Activated B cell treated with CpG ODN at 0.5 μM for 24 hours (primary cell): ENCODE data around the gene DPM3. TPM values are rescaled to one million over a fixed set of nuclear protein-coding genes. Genes with fewer than 3 reads are reported as not detected.

ENCODE experiments used
- ATAC-seq: fragments of 200-7000 bp; cut with Tn5 transposase; one replicate; pipeline ENCODE4 v1.10.0; 2021; ENCODE audit warnings: low read depth, mild to moderate bottlenecking, moderate library complexity
- CTCF ChIA-PET: fragments of 350-600 bp; sonication (Branson Sonifier 250); formaldehyde crosslinking; loops from one replicate; lab custom pipeline; 2021; ENCODE audit warnings: antibody characterized with exemption; lab: Charles Lee
- POLR2A ChIA-PET: fragments of 350-600 bp; sonication (Branson Sonifier 250); formaldehyde crosslinking; loops from one replicate; lab custom pipeline; 2021; ENCODE audit warnings: antibody characterized with exemption; lab: Charles Lee
- DNase-seq: peaks from one replicate; pipeline ENCODE4 v3.0.0; 2022
- H3K27ac Mint-ChIP-seq: one replicate; pipeline ENCODE4 v1.8.0; 2020; ENCODE audit warnings: mixed read lengths
- H3K27me3 Mint-ChIP-seq: one replicate; pipeline ENCODE4 v1.8.0; 2021; ENCODE audit warnings: mixed read lengths
- H3K36me3 Mint-ChIP-seq: one replicate; pipeline ENCODE4 v1.8.0; 2021; ENCODE audit warnings: low read depth, mixed read lengths
- H3K4me1 Mint-ChIP-seq: one replicate; pipeline ENCODE4 v1.8.0; 2021; ENCODE audit warnings: mixed read lengths
- H3K4me3 Mint-ChIP-seq: one replicate; pipeline ENCODE4 v1.8.0; 2020; ENCODE audit warnings: mild to moderate bottlenecking, mixed read lengths
- H3K9me3 Mint-ChIP-seq: one replicate; pipeline ENCODE4 v1.8.0; 2020; ENCODE audit warnings: mixed read lengths
- intact Hi-C: fragments of 100-400 bp; cut with micrococcal nuclease; formaldehyde crosslinking; loops from one replicate; pipeline ENCODE4 v1.15.1; 2024
- total RNA-seq: library from RNA; stranded (reverse); gene quantifications from 2 replicates; pipeline ENCODE4 v1.2.3, GENCODE V29; 2022
- TF ChIP-seq, protein P1 (sequence below): fragments of 200-600 bp; IDR thresholded peaks from one replicate; pipeline ENCODE4 v1.8.0; 2022; ENCODE audit warnings: antibody characterized with exemption, mild to moderate bottlenecking

Gene DPM3
- total RNA-seq, 1 donor from 2014 or later, result 33.2 TPM

DNA sequence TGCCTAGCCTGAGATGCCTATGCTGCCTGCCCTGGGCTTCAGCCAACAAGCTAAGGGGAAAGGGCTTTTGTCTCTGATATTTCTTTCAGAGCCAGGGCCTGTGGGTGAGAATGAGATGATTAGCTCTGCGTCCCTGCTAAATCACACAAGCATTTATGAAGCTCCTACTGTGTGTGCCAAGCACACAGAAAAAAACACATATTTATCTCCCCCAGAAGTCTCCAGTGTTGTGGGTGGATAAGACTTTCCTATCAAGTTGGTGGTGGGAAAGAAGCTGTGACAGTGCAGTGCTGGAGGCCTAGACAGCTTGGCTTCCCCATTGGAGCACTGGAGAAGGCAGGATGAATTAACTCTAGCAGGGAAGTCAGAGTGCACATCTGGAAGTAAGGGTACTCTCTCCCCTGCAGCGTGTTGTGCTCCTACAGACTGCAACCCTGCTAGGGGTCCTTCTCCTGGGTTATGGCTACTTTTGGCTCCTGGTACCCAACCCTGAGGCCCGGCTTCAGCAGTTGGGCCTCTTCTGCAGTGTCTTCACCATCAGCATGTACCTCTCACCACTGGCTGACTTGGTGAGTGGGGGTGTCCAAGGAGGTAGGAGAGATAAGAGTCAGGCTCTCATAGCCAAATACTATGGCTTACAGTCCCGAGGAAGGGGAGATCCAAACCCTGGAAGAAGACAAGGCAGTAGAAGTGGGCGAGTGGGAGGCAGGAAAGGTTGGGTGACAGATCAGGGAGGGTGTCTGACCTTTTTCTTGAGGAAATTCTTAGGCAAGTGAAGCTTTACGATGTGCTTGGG is 3.0 kb downstream of the DPM3 start:
- CTCF ChIA-PET, result interaction anchor here (1.7 to 4.5 kb wide), 2 partner anchors 30 to 35 kb away, joined by 5 to 40 read pairs; partner anchors contain the start of gene KRTCAP2
- Mint-ChIP-seq H3K27me3 (no peaks in the 10 kb centered on the region), H3K4me3 (peak overlapping the region; percentile 96), H3K4me1 (peaks cover 47% of the 10 kb centered on the region), H3K27ac (peak overlapping the region; percentile 99), H3K9me3 (no peaks in the 10 kb centered on the region), H3K36me3 (peaks cover 38% of the 10 kb centered on the region)
- POLR2A ChIA-PET, result interaction anchor here (1.1 to 5.4 kb wide), 5 partner anchors 11 to 591 kb away, joined by 3 to 92 read pairs (median 63); partner anchors contain the start of genes KRTCAP2 and TRIM46
- intact Hi-C loops, result loop anchor here (2.0 kb wide), 2 partner anchors 13 to 53 kb away; no protein-coding TSS in a partner anchor
- TF ChIP-seq, protein P1, sequence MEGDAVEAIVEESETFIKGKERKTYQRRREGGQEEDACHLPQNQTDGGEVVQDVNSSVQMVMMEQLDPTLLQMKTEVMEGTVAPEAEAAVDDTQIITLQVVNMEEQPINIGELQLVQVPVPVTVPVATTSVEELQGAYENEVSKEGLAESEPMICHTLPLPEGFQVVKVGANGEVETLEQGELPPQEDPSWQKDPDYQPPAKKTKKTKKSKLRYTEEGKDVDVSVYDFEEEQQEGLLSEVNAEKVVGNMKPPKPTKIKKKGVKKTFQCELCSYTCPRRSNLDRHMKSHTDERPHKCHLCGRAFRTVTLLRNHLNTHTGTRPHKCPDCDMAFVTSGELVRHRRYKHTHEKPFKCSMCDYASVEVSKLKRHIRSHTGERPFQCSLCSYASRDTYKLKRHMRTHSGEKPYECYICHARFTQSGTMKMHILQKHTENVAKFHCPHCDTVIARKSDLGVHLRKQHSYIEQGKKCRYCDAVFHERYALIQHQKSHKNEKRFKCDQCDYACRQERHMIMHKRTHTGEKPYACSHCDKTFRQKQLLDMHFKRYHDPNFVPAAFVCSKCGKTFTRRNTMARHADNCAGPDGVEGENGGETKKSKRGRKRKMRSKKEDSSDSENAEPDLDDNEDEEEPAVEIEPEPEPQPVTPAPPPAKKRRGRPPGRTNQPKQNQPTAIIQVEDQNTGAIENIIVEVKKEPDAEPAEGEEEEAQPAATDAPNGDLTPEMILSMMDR, result no peak
- DNase-seq (no peak), ATAC-seq (no peak)

DNA sequence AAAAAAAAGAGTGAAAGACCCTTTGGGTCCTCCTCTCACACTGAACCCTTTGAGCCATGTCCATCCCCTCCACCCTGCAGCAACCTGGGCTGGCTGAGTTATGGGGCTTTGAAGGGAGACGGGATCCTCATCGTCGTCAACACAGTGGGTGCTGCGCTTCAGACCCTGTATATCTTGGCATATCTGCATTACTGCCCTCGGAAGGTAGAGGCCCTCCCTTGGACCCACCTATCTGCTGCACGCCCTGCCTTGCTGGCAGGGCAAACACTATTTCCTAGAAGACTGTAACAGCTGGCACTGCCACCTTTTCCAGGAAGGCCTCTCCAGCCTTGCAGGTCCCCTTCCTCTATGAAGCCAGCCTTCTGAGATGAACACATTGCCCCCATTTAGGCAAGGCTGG is 3.6 kb downstream of the DPM3 start:
- DNase-seq, result no peak
- Mint-ChIP-seq H3K4me3 (peak overlapping the region; percentile 96), H3K4me1 (peaks cover 47% of the 10 kb centered on the region), H3K36me3 (peaks cover 38% of the 10 kb centered on the region), H3K27ac (peak overlapping the region; percentile 99), H3K27me3 (no peaks in the 10 kb centered on the region), H3K9me3 (no peaks in the 10 kb centered on the region)
- peak; percentile 0 for ATAC-seq
- TF ChIP-seq, protein P1, result no peak
- ChIA-PET CTCF (interaction anchor here (1.7 to 4.5 kb wide), 2 partner anchors 31 to 36 kb away, joined by 5 to 40 read pairs; partner anchors contain the start of gene KRTCAP2), POLR2A (interaction anchor here (0.9 to 5.4 kb wide), 9 partner anchors 11 to 1169 kb away, joined by 3 to 92 read pairs (median 10); partner anchors contain the start of genes CLK2, CREB3L4, KRTCAP2 and TRIM46)
- intact Hi-C loops, result loop anchor here (2.0 kb wide), 2 partner anchors 14 to 52 kb away; no protein-coding TSS in a partner anchor

DNA sequence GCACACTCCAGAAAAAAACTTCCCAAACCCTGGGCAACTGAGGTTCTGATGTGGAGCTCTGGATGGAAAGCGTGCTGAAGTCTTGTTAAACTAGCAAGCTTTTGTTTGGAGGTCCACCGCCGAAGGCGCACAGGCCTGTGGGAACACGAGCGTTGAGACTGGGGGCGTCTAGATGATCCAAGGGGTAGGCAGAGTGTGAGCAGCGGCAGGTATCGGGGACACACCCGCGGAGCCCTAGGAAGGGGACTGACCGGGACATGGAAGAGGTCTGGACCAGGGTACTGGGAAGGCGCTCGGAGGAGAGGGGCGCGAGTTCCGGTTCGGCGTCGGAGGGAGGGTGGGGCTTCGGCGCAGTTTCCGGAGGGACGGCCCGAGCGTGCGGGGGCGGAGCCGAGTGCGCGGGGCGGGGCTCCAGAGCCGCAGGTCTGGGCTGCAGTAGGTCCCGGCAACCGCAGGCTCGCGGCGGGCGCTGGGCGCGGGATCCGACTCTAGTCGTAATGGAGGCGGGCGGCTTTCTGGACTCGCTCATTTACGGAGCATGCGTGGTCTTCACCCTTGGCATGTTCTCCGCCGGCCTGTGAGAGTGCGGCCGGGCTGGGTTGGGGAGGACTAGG is 4.8 kb downstream of the DPM3 start, which contains the start of gene SLC50A1:
SLC50A1 (plus strand) TSS at position 438 of the 614 bp plus-strand sequence; CDS start at position 498, 60 bp downstream.
- peak; percentile 94 for DNase-seq
- intact Hi-C loops, result loop anchor here (1.0 to 2.0 kb wide), 4 partner anchors 8 to 51 kb away; partner anchors contain the start of gene EFNA1
- ChIA-PET POLR2A (interaction anchor here (0.6 to 5.4 kb wide), 23 partner anchors 8 to 1168 kb away, joined by 3 to 92 read pairs (median 5); partner anchors contain the start of genes CLK2, CREB3L4, EFNA3 and FLAD1), CTCF (interaction anchor here (0.6 to 4.5 kb wide), 10 partner anchors 20 to 74 kb away, joined by 3 to 40 read pairs (median 4); partner anchors contain the start of gene KRTCAP2)
- peak within 1 kb of the TSS; percentile 99 for H3K27ac Mint-ChIP-seq
- peak within 1 kb of the TSS; percentile 96 for H3K4me3 Mint-ChIP-seq
- peaks cover 38% of the 10 kb centered on the region for H3K36me3 Mint-ChIP-seq
- peaks cover 3% of the 10 kb centered on the region for H3K27me3 Mint-ChIP-seq
- no peaks in the 10 kb centered on the region for H3K9me3 Mint-ChIP-seq
- peaks cover 46% of the 10 kb centered on the region for H3K4me1 Mint-ChIP-seq
- TF ChIP-seq, protein P1, result no peak
- peak; percentile 86 for ATAC-seq

DNA sequence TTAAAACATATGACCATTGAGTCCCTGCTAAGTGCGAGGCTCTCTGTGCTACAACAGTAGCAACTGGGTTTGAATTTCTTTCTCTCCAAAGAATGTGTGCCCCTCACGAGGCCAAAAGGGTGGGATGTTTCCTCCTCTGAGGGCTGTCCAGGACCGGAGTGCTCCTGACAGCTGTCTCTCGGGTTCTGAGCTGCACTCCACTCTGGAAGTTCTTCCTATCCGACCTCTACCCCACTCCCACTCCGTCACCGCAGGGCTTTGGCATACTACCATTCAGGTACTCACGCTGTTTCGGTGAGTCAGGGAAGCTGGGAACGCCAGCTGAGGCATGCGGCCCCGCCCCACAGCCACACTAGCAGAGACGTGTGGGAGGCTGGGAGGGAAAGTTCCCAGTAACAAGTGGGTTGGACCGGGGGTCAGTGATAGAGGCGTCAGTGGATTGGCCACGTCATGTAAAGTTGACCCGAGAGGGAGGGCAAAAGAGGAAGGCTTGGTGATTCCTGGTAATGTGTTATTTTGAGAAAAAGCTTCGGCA is 5.4 kb downstream of the DPM3 start:
- peak overlapping the region; percentile 96 for H3K4me3 Mint-ChIP-seq
- ChIA-PET CTCF (interaction anchor here (0.6 to 4.5 kb wide), 9 partner anchors 19 to 73 kb away, joined by 3 to 40 read pairs (median 4); partner anchors contain the start of gene KRTCAP2), POLR2A (interaction anchor here (0.7 to 5.4 kb wide), 15 partner anchors 8 to 138 kb away, joined by 3 to 92 read pairs (median 6); partner anchors contain the start of genes CLK2, EFNA3, KRTCAP2 and TRIM46)
- ATAC-seq, result no peak
- H3K4me1 Mint-ChIP-seq, result peaks cover 40% of the 10 kb centered on the region
- intact Hi-C loops, result loop anchor here (1.0 kb wide), 2 partner anchors 8 to 32 kb away; partner anchors contain the start of gene EFNA1
- DNase-seq, result no peak
- peaks cover 6% of the 10 kb centered on the region for H3K27me3 Mint-ChIP-seq
- H3K27ac Mint-ChIP-seq, result peak overlapping the region; percentile 99
- H3K9me3 Mint-ChIP-seq, result no peaks in the 10 kb centered on the region
- TF ChIP-seq, protein P1, result no peak
- H3K36me3 Mint-ChIP-seq, result peaks cover 33% of the 10 kb centered on the region
